Hematopoietic multipotent progenitor cell treated with erythropoietin and hydrocortisone succinate and interleukin-3 and kit ligand, for 17 days (in vitro differentiated cells): ENCODE results near the gene METTL13.

Experiments
- DNase-seq: peaks from one replicate; pipeline ENCODE4 v3.0.0-alpha.2; 2015; ENCODE audit warnings: low spot score

The METTL13 gene

DNA sequence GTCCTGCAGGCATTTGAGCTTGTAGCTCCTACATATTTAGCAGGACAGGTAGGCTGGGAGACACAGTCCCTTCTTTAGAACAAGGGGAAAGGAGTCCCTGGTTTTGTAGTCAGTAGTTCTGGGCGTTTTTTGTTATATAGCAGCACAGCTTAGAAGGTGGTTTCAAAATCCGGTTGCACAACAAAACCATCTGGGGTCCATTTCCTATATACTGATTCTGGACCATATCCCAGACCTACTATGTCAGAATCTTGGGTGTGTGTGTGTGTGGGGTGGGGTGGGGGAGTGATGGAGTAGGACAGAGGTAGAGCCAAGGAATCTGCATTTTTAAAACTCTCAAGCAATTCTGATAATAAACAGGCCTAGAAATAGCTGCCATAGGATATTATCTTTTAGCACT, 21.6 kb downstream of the METTL13 start:
- no peak for DNase-seq

DNA sequence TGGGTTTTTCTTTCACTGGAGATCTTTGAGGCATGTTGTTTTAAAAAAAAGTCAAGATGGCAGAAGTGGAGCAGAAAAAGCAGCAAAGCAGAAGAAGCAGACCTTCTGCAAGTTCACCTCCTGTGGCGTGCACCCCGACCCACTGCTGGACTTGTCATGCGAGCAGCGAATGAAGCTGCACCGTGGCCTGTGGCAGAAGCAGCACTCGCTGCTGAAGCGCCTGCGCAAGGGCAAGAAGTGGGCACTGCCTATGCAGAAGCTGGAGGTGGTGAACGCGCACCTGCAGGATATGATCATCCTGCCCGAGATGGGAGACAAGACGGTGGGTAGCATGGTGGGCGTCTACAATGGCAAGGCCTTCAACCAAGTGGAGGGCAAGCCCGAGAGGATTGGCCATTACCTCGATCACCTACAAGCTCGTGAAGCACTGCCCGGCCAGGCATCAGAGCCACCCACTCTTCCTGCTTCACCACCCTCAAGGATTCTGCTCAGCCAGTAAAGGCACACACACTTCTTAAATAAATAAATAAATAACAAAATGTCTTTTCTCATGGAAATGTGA, 22.1 kb downstream of the METTL13 start:
- no peak for DNase-seq

DNA sequence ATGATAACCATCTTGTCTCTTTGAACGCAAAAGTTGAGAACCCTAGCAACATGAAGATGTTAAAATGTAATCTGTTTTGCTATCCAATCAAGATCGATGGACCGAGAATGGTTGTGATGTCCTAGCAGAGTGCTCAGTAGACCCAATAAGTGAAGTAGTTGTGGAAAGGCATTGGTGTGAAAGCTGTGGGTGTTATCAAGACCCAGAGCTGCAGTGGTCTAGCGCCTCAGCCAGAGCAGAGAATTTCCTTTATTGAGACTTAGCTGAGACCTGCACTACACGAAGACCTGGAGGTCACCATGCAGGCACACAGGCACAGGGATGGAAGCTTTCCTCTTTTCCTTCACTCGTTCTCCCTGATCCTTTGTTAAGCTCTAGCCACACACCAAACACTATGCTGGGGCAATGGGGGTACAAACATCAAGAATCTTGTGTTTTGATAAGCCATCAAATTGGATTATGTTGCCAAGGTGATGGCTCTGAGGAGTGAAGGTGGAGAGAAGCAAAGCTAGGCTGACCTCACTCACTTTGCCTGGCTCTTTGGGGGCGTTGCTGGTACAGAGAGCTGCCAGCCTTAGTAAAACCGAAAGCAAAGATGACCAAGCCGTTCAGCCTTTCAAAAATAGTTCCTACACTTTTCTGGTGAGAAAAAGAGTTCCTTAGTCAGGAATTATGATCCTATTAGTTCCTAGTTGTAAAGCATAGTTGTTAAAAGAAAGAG, 24.1 kb downstream of the METTL13 start:
- no peak for DNase-seq

DNA sequence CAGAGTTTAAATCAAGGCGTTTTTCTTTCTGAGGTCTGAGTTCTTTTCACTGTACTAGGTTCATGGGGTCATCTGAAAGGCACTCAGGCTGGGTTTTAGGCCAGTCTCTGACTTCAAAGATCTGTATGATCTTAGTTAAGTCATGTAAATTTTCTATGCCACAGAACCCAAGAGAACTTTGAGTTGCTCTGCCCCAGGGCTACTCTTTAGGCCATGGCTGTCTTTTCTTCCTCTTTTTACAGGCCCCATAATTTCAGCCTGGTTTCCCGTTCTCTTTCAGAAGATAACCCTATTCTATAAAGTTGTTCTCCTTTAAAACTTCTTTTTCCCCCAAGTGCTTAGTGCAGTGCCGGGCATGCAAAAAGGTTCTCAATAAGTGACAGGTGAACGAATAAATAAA, 26.1 kb downstream of the METTL13 start:
- DNase-seq, result no peak

- no peak for DNase-seq
Measured at GRCh38 chr1:171809834-171810233, 28.4 kb downstream of the METTL13 start.

- no peak for DNase-seq
Measured at GRCh38 chr1:171811672-171812071, 30.2 kb downstream of the METTL13 start.

DNA sequence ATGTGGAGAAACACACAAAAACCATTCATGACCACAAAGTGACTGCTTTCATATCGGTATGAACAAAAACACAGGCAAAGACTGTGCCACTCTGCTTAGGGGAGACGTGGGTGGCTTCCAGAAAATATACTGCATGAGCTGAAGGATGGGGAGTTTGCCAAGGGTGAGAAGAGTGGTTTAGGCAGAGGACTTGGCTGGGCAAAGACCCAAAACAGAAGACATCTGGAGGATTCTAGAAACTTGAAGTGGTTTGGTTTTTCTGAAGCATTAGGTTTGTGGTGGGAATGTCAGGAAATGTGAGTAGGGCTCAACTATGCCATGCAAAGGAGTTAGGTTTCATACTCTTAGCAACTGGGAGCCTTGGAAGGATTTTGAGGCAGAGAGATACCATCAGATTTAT, 33.2 kb downstream of the METTL13 start:
- no peak for DNase-seq

GRCh38 chr1:171816300-171816901, 34.9 kb downstream of the METTL13 start:
- no peak for DNase-seq

GRCh38 chr1:171817511-171818265, 36.2 kb downstream of the METTL13 start:
- no peak for DNase-seq

GRCh38 chr1:171819946-171820345, 38.5 kb downstream of the METTL13 start:
- DNase-seq, result no peak

- no peak for DNase-seq
Measured at GRCh38 chr1:171826973-171827372, 45.5 kb downstream of the METTL13 start.

GRCh38 chr1:171828794-171829193, 47.3 kb downstream of the METTL13 start:
- DNase-seq, result no peak

GRCh38 chr1:171833091-171833825, 51.8 kb downstream of the METTL13 start:
- no peak for DNase-seq

GRCh38 chr1:171834821-171835220, 53.4 kb downstream of the METTL13 start:
- DNase-seq, result no peak

- no peak for DNase-seq
Measured at GRCh38 chr1:171835891-171836290, 54.4 kb downstream of the METTL13 start.

GRCh38 chr1:171841050-171841910, 59.8 kb downstream of the METTL13 start, which contains the start of gene DNM3:
TSS of gene DNM3 (plus strand) at chr1:171841498. CDS start at chr1:171841657, 159 bp downstream.
- peak; percentile 79 for DNase-seq

DNA sequence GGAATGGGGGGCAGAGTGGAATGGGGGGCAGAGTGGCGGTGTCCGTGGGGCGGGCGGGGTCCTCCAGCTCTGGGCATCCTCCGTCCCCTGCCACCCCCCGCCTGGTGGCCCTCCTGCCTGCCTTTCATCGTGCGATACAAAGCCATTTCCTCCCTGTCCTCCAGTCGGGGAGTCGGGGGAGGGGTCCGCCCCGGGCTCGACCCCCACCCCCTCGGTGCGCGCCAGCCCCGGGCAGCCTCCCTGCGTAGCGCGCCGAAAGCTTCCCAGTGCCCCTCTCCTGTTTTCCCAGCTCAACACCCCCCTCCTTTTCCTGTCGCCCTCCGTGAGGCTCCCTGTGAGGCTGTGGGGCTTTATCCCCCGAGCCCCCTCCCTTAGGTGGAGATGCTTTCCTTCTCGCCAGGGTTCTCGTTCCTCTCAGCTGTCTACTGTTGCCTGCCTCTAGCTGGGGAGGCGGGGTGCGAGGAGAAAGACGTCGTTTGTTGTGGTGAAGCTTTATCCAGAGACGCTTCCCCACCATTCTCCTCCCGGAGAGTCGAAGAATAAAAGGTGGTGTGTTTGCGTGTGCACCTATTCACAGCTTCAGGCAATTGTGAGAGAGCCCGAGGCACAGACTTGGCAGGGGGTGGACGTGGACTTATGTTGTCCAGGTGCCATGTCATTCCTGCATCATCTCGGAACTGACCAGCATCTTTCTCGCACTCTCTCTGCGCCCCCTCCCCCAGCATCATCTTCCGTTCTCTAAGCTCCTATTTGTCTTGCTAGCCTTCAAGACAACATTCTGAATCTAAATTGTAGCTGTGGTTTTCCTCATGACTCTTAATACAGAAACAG, 60.7 kb downstream of the METTL13 start:
- no peak for DNase-seq

GRCh38 chr1:171844381-171844780, 62.9 kb downstream of the METTL13 start:
- DNase-seq, result no peak

GRCh38 chr1:171845998-171846397, 64.5 kb downstream of the METTL13 start:
- DNase-seq, result no peak
